Measurements from ENCODE around the gene TDRD1. TPM values are rescaled to one million over a fixed set of nuclear protein-coding genes. Genes with fewer than 3 reads are reported as not detected.

TDRD1 gene
- total and polyA plus RNA-seq, 9 donors = 0.04 to 0.29 (median 0.06) TPM

- WGBS (ENCODE audit: insufficient coverage) = 65% methylated on average over 2 of the region's 4 CpGs
- DNase-seq = peak; percentile 75
- no peak overlapping the region for H3K4me3 ChIP-seq (ENCODE audit: low read length)
- no peaks in the 10 kb centered on the region for H3K36me3 ChIP-seq (ENCODE audit: control insufficient read depth, insufficient read depth, low read length)
- no peaks in the 10 kb centered on the region for H3K9me3 ChIP-seq (replicated peaks; ENCODE audit: control insufficient read depth, low read depth, low read length)
- H3K4me1 ChIP-seq (ENCODE audit: control insufficient read depth, insufficient read depth, low read length) = no peaks in the 10 kb centered on the region
- no peak overlapping the region for H3K27ac ChIP-seq (ENCODE audit: low read length)
- peaks cover 8% of the 10 kb centered on the region for H3K27me3 ChIP-seq (ENCODE audit: control insufficient read depth, insufficient read depth, low read length)
Measured at GRCh38 chr10:114271779-114272167, 92.6 kb downstream of the TDRD1 start.

- no peak overlapping the region for H3K27ac ChIP-seq (ENCODE audit: low read length)
- no peak overlapping the region for H3K4me3 ChIP-seq (ENCODE audit: low read length)
- no peaks in the 10 kb centered on the region for H3K9me3 ChIP-seq (replicated peaks; ENCODE audit: control insufficient read depth, low read depth, low read length)
- H3K36me3 ChIP-seq (ENCODE audit: control insufficient read depth, insufficient read depth, low read length) = no peaks in the 10 kb centered on the region
- whole genome bisulfite sequencing (ENCODE audit: insufficient coverage) = 93% methylated on average over 4 of the region's 6 CpGs
- H3K27me3 ChIP-seq (ENCODE audit: control insufficient read depth, insufficient read depth, low read length) = peaks cover 8% of the 10 kb centered on the region
- DNase-seq = no peak
- no peaks in the 10 kb centered on the region for H3K4me1 ChIP-seq (ENCODE audit: control insufficient read depth, insufficient read depth, low read length)
Measured at GRCh38 chr10:114272696-114273095, 93.5 kb downstream of the TDRD1 start.

- peaks cover 8% of the 10 kb centered on the region for H3K27me3 ChIP-seq (ENCODE audit: control insufficient read depth, insufficient read depth, low read length)
- DNase-seq = no peak
- H3K4me1 ChIP-seq (ENCODE audit: control insufficient read depth, insufficient read depth, low read length) = no peaks in the 10 kb centered on the region
- H3K9me3 ChIP-seq (replicated peaks; ENCODE audit: control insufficient read depth, low read depth, low read length) = no peaks in the 10 kb centered on the region
- H3K4me3 ChIP-seq (ENCODE audit: low read length) = no peak overlapping the region
- no peak overlapping the region for H3K27ac ChIP-seq (ENCODE audit: low read length)
- H3K36me3 ChIP-seq (ENCODE audit: control insufficient read depth, insufficient read depth, low read length) = no peaks in the 10 kb centered on the region
- 88% methylated on average over 3 of the region's 3 CpGs for WGBS (ENCODE audit: insufficient coverage)
Measured at GRCh38 chr10:114273910-114274309, 94.8 kb downstream of the TDRD1 start.

GRCh38 chr10:114274616-114275453 lies 95.7 kb downstream of the TDRD1 start:
- WGBS (ENCODE audit: insufficient coverage) = 91% methylated on average over 14 of the region's 16 CpGs
- H3K27me3 ChIP-seq (ENCODE audit: control insufficient read depth, insufficient read depth, low read length) = peaks cover 8% of the 10 kb centered on the region
- no peaks in the 10 kb centered on the region for H3K9me3 ChIP-seq (replicated peaks; ENCODE audit: control insufficient read depth, low read depth, low read length)
- H3K4me3 ChIP-seq (ENCODE audit: low read length) = no peak overlapping the region
- no peak overlapping the region for H3K27ac ChIP-seq (ENCODE audit: low read length)
- no peaks in the 10 kb centered on the region for H3K4me1 ChIP-seq (ENCODE audit: control insufficient read depth, insufficient read depth, low read length)
- H3K36me3 ChIP-seq (ENCODE audit: control insufficient read depth, insufficient read depth, low read length) = no peaks in the 10 kb centered on the region
- no peak for DNase-seq

GRCh38 chr10:114276066-114276465 lies 96.9 kb downstream of the TDRD1 start:
- no peaks in the 10 kb centered on the region for H3K9me3 ChIP-seq (replicated peaks; ENCODE audit: control insufficient read depth, low read depth, low read length)
- no peak overlapping the region for H3K4me3 ChIP-seq (ENCODE audit: low read length)
- H3K36me3 ChIP-seq (ENCODE audit: control insufficient read depth, insufficient read depth, low read length) = no peaks in the 10 kb centered on the region
- H3K27ac ChIP-seq (ENCODE audit: low read length) = no peak overlapping the region
- DNase-seq = no peak
- WGBS (ENCODE audit: insufficient coverage) = 68% methylated on average over 6 of the region's 6 CpGs
- H3K27me3 ChIP-seq (ENCODE audit: control insufficient read depth, insufficient read depth, low read length) = peaks cover 9% of the 10 kb centered on the region
- H3K4me1 ChIP-seq (ENCODE audit: control insufficient read depth, insufficient read depth, low read length) = no peaks in the 10 kb centered on the region

- Histone ChIP-seq H3K9me3 (replicated peaks; ENCODE audit: control insufficient read depth, low read depth, low read length) (no peaks in the 10 kb centered on the region), H3K27me3 (ENCODE audit: control insufficient read depth, insufficient read depth, low read length) (peaks cover 10% of the 10 kb centered on the region), H3K27ac (ENCODE audit: low read length) (no peak overlapping the region), H3K4me1 (ENCODE audit: control insufficient read depth, insufficient read depth, low read length) (no peaks in the 10 kb centered on the region), H3K4me3 (ENCODE audit: low read length) (no peak overlapping the region), H3K36me3 (ENCODE audit: control insufficient read depth, insufficient read depth, low read length) (no peaks in the 10 kb centered on the region)
- DNase-seq = no peak
- WGBS (ENCODE audit: insufficient coverage) = 64% methylated on average over 6 of the region's 6 CpGs
Measured at GRCh38 chr10:114276671-114277070, 97.5 kb downstream of the TDRD1 start.

GRCh38 chr10:114278140-114278883 lies 99.2 kb downstream of the TDRD1 start:
- H3K27me3 ChIP-seq (ENCODE audit: control insufficient read depth, insufficient read depth, low read length) = peaks cover 8% of the 10 kb centered on the region
- H3K4me3 ChIP-seq (ENCODE audit: low read length) = no peak overlapping the region
- DNase-seq = no peak
- no peak overlapping the region for H3K27ac ChIP-seq (ENCODE audit: low read length)
- WGBS (ENCODE audit: insufficient coverage) = 81% methylated on average over 19 of the region's 22 CpGs
- no peaks in the 10 kb centered on the region for H3K9me3 ChIP-seq (replicated peaks; ENCODE audit: control insufficient read depth, low read depth, low read length)
- H3K36me3 ChIP-seq (ENCODE audit: control insufficient read depth, insufficient read depth, low read length) = no peaks in the 10 kb centered on the region
- H3K4me1 ChIP-seq (ENCODE audit: control insufficient read depth, insufficient read depth, low read length) = no peaks in the 10 kb centered on the region

GRCh38 chr10:114278884-114279191 lies 99.7 kb downstream of the TDRD1 start:
- no peaks in the 10 kb centered on the region for H3K9me3 ChIP-seq (replicated peaks; ENCODE audit: control insufficient read depth, low read depth, low read length)
- H3K4me1 ChIP-seq (ENCODE audit: control insufficient read depth, insufficient read depth, low read length) = no peaks in the 10 kb centered on the region
- H3K27me3 ChIP-seq (ENCODE audit: control insufficient read depth, insufficient read depth, low read length) = peaks cover 8% of the 10 kb centered on the region
- no peak for DNase-seq
- 89% methylated on average over 3 of the region's 4 CpGs for WGBS (ENCODE audit: insufficient coverage)
- no peak overlapping the region for H3K4me3 ChIP-seq (ENCODE audit: low read length)
- no peaks in the 10 kb centered on the region for H3K36me3 ChIP-seq (ENCODE audit: control insufficient read depth, insufficient read depth, low read length)
- no peak overlapping the region for H3K27ac ChIP-seq (ENCODE audit: low read length)

- H3K4me1 ChIP-seq (ENCODE audit: control insufficient read depth, insufficient read depth, low read length) = no peaks in the 10 kb centered on the region
- no peaks in the 10 kb centered on the region for H3K36me3 ChIP-seq (ENCODE audit: control insufficient read depth, insufficient read depth, low read length)
- no peak for DNase-seq
- no peak overlapping the region for H3K27ac ChIP-seq (ENCODE audit: low read length)
- H3K9me3 ChIP-seq (replicated peaks; ENCODE audit: control insufficient read depth, low read depth, low read length) = no peaks in the 10 kb centered on the region
- peaks cover 8% of the 10 kb centered on the region for H3K27me3 ChIP-seq (ENCODE audit: control insufficient read depth, insufficient read depth, low read length)
- H3K4me3 ChIP-seq (ENCODE audit: low read length) = no peak overlapping the region
- WGBS (ENCODE audit: insufficient coverage) = 64% methylated on average over 4 of the region's 4 CpGs
Measured at GRCh38 chr10:114279289-114279688, 100.1 kb downstream of the TDRD1 start.

- peaks cover 8% of the 10 kb centered on the region for H3K27me3 ChIP-seq (ENCODE audit: control insufficient read depth, insufficient read depth, low read length)
- no peak overlapping the region for H3K4me3 ChIP-seq (ENCODE audit: low read length)
- no peaks in the 10 kb centered on the region for H3K4me1 ChIP-seq (ENCODE audit: control insufficient read depth, insufficient read depth, low read length)
- WGBS (ENCODE audit: insufficient coverage) = 80% methylated on average over 5 of the region's 8 CpGs
- DNase-seq = no peak
- H3K36me3 ChIP-seq (ENCODE audit: control insufficient read depth, insufficient read depth, low read length) = no peaks in the 10 kb centered on the region
- H3K9me3 ChIP-seq (replicated peaks; ENCODE audit: control insufficient read depth, low read depth, low read length) = no peaks in the 10 kb centered on the region
- H3K27ac ChIP-seq (ENCODE audit: low read length) = no peak overlapping the region
Measured at GRCh38 chr10:114279901-114280644, 100.9 kb downstream of the TDRD1 start.
